D341Med (cell line): ENCODE results near the gene ZFP57.

ENCODE experiments used
- DNase-seq: peaks from one replicate; pipeline ENCODE4 v3.0.0; 2012; ENCODE audit warnings: low spot score

Gene ZFP57

GRCh38 chr6:29625337-29625930, 55.5 kb downstream of the ZFP57 start:
- no peak for DNase-seq

DNA sequence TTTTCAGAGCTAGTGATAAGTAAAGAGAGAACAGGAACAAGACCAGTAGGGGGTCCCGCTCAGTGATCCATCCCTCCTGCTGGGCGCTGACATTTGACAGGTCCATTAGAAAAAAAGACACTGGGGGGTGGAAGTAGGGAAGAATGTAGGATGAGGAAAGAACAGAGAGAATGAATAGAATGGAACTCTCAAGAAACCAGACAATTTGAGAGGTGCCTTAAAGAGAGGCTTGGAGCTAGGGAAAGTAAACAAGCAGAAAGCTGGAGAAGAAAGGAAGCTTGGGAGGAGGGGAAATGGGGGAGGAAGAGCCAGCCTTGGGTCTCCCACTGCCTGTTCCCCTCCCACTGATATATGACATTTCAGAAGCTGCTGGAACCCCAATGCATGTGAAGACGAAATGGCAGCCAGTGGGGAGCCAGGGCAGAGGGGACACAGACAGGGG, 56.4 kb downstream of the ZFP57 start:
- DNase-seq: no peak
